GM19193 (cell line): ENCODE results near the gene NMT2.

Experiments
- POLR2A ChIP-seq: IDR thresholded peaks from 4 replicates; pipeline ENCODE4 v1.6.1; 2011; ENCODE audit not compliant: insufficient read depth, insufficient read length; ENCODE audit errors: extremely low read depth

Gene NMT2

DNA sequence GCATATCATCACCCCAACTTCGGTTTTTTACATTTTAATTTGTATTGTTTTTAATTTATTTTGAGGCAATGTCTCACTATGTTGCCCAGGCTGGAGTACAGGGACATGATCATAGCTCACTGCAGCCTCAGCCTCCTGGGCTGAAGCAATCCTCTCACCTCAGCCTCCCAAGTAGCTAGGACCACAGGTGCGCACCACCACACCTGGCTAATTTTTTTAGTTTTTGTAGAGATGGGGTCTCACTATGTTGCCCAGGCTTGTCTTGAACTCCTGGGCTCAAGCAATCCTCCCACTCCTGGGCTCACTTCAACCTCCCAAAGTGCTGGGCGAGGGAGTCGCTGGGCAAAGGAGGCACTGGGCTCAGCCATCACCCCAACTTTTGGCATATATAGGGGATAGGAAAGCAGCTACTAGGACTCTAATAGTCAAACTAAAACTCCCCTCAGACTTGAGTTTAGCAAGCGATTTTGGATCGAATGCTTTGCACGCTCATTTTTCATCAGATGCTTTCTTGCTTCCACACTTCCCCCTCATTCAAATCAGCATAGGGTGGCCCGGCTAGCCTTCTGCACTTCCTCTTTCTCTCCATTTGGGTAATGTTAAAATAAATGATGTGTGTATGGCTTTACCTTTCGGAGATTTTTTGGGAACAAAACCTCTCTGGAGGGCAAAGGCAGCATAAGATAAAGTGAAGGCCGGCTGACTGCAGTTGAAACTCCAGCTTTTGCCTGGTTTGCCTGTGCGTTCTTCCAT, 20.8 kb upstream of the NMT2 start:
- no peak for TF ChIP-seq POLR2A

DNA sequence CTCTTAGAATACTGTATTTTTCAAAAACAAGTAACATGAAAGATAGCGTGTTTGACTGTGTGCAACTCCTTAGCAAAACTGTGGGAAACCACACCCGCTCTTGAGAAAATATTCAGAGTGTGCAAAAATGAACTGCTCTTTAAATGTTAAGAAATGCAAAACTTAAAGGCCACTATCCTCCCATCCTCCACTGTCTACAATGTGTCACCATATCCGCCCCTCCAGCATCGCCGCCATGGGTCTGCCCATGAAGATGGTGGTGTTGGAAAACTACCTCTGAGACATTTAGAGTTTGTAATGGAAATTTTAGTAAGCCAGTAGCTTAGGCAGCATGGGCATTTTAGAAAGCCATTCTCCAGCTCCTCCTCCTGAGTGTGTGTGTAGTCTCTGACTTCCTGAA, 20.1 kb upstream of the NMT2 start:
- TF ChIP-seq POLR2A, result no peak

DNA sequence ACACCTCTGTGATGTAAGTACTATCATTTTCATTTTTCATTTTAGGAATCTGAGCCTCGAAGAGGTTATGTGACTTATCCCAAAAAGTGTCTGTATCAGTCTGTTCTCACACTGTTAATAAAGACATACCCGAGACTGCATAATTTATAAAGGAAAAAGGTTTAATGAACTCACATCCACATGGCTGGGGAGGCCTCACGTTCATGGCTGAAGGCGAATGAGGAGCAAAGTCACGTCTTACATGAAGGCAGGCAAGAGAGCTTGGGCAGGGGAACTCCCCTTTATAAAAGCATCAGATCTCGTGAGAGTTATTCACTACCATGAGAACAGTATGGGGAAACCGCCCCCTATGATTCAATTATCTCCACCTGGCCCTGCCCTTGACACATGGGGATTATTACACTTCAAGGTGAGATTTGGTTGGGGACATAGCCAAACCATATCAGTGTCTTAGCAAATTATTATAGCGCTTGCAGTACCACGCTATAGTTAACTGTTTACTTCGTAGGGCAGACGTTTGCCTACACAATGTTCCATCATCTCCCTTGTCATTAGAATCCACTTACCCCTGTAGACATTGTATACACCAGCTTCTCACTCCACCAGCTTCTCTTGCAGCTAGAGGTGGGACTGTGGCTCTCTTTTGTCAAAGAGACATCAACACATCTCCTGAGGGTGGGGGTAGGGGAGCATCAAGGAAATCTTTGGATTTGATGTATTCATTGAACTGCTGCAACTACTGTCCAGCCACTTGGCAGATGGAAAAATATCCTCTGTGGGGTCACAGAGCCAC, 15.4 kb upstream of the NMT2 start:
- no peak for TF ChIP-seq POLR2A

DNA sequence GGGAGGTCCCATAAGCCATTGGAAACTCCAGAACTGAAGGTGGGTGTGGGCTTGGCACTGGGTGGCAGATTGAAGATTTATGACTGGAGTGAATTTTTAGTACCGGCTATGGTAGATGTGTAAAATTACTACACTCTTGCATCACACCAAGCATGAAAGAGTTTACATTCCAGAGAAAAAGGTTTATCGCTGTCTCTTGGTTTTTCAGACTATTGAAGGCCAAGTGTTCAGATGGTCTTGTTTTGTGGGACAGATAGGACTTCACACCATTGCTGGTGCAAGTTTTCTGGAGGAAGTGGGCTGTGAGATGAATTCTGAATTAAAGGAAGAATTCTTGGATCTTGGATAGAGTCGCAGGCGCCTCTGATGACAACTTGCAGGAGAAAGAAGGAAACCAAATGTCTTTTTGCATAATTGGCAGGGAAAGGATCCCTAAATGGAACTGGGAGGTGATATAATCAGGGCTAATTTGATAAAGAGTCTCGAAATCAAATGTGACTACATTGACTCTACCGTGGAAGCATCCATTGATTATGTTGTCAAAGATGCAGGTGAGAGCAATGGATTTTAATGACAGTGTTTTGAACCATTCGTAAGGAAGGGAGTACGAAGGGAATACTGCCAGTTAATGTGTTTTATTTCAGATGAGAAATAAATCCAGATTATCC, 14.2 kb upstream of the NMT2 start:
- no peak for TF ChIP-seq POLR2A

DNA sequence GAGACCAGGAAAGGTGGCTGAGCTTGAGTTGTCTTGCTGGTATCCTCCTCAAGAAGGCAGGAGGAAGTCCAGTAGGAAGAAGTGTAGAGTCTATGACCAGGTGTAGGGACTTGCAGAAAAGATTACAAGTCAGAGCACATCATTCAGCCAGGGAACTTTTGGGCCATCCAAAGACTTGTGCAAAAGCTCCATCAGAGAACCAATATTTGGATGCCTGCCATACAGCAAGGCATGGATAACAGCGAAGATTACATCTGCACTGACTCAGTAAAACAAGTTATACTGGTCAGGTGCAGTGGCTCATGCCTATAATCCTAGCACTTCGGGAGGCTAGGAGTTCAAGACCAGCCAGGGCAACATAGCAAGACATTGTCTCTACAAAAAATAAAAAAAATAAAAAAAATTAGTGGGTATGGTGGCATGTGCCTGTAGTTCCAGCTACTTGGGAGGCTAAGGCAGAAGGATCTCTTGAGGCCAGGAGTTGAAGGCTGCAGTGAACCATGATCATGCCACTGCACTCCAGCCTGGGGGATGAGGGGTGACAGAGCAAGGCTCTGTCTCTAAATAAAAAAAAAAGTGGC, 13.2 kb upstream of the NMT2 start:
- TF ChIP-seq POLR2A, result no peak

DNA sequence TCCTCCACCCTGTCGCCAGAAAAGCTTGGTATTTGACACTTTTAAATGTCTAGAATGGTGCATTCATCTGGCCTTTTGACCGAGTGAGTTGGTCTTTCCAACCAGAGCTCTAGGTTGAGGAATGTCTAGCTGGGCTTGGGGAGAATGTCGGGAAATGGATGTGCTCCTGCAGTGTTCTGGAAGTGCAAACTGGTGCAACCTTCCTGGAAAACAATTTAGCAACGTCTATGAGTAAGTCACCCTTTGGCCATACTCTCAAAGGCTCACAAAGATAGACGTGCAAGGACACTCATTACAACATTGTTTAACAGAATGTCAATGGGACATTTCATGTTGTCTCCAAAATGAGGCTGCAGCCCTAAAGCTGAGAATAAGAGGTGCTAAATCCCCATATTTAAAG, 12.2 kb upstream of the NMT2 start:
- no peak for TF ChIP-seq POLR2A

DNA sequence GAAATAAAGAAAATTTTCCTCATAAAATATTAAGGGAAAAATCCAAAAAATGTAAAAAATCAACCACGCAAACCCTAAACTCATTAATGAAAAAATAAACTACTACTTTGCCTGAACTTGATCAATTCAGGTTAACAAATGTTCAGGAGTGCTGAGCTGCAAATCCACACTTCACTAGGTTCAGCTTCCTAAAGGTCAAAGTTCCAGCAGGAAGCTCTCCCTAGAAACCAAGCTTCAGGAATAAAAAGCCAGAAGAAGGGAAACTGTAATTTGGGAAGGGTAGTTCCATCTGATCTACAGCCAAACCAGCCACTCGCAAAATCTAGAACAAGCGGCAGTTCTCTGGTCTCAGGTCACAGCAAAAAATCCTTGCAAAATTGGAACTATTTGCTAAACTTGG, 7.8 kb upstream of the NMT2 start:
- no peak for TF ChIP-seq POLR2A

DNA sequence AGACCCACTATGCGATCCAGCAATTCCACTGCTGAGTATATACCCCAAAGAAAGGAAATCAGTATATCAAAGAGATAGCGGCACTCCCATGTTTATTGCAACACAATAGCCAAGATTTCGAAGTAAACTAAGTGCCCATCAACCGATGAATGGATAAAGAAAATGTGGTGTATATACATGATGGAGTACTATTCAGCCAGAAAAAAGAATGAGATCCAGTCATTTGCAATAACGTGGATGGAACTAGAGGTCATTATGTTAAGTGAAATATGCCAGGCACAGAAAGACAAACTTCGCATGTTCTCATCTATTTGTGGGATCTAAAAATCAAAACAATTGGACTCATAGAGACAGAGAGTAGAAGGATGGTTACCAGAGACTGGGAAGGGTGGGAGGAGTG, 7.1 kb upstream of the NMT2 start:
- TF ChIP-seq POLR2A, result no peak

DNA sequence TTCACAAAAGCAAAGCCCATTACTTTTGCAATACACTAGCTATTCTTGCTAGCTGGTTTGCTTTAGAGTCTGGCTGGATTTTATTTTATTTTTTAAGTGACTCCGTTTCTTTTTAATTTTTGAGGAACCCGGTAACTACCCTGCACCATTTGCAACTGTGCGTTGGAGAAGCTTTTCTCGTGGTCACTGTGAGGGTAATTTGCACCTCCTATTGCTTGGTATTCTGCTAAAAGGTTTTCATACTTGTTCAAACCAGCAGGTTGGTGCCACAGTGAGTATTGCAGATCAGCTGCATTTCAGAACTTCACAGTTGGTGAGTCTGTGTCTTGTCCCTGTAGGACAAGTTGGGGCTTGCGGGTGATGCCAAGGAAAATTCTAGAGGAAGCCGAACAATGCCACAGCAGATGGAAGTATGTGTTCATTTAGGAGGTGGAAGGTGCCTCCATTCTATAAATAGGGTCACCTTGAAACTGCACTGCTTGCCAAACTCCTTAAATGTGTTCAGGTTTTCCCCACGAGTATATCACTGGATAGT, 3.9 kb upstream of the NMT2 start:
- TF ChIP-seq POLR2A, result no peak

DNA sequence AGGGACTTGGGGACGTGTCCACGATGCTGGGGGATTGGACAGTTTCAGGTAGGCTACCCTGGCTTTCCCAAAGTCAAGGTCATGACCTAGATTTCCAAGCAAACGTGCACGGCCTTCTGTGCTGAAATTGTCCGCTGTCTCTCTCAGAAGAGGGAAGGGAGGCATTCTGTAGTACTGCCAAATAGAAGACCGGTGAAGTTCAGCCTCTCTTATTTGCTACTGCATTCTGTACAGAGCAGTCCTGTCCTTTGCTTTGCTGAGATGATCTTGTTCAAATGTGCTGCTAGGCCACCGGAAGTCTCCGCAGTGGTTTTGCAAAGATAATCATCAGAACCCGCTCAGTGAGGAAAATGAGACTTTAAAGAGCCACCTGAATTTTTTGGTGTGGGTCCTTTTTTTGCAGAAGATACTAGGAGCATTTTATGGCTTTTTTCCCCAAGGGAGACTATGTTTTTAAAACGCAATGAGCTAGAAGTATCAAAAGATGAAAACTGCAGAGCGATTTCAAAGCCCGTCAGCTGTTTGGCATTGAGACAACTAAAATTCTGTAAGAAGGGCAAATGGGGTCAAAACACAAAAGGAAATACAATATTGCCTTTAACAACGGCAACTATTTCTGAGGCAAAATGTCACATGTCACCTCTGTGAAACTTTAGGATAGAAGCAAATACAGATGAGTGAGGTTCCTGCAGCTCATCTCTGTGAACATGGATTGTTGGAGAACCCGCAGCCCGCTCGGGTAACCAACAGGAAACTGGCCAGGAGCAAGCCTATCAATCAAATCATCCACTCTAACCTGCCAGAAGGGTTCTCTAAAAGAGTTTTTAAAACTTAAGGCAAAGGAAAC, 1.3 kb upstream of the NMT2 start:
- no peak for TF ChIP-seq POLR2A

DNA sequence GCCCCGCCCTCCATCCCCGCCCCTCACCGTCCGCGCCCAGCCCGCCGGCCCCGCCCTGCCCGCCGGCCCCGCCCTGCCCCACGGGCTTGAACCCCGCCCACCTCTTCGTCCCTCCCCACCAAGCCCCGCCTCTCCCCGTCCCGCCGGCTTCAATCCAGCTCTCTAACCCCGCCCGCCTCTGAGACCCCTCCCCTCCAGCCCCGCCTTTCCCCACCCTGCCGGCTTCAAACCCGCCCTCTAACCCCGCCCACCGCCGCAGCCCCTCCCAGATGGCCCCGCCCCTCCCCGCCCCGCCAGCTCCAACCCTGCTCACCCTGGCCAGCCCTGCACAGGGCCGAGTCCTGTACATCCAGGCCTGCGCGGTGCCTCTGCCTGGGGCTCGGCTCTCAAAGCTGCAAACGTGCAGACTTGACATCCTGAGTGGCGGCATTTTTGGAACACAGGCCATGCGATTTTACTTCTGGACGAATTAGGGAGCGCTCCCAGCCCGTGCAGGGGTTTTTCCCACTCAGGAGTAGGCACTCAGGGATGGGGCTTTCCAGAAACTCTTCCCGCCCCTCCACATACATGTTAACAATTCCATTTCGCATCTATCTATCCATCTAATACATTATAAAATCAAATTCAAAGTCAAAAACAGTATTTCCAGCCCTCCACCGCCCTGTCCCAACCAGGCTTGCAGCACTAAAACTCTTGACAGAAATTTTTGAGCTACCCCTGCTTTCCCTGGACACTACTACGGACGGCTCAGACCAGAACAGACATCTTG, 477 bp upstream of the NMT2 start:
- TF ChIP-seq POLR2A, result no peak

DNA sequence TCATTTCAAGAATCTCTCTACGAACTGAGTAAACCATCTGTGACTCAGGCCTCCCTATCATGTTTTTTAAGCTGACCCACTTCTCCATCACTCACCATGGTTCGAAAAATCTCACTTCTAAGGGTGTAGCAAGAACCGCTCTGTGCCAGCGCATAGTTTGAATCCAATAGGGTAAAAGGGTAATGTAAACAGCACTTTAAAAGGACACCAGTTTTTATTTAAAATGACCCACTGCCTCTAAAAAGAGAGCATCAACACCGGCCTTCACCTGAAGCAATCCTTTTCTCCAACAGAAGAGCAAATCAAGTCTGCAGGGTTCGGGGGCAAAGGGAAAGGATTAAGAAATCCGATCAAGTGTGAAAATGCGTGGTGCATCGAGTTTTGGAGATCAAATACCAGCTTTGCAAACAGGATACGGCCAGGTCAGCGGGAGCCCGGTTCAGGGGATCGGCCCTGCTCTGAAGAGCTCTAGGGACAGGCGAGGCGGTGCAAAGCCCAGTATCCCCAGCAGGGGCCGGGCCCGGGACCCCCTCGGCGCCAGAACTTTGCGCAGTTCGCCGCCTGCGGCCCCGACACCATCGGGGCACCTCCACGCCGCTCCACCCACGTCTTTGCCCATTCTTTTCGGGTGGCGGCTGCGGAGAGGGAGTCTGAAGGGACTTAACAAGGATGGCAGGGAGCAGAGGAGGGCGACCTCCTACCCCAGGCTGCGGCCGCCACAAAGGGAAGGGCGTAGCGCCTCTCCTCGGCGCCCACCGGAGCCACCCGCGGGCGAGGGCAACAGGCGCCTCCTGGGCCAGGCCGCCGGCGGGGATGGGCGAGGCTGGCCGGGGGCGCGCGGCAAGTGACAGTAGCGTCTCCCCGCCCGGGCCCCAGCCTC, 842 bp downstream of the NMT2 start:
- TF ChIP-seq POLR2A, result no peak

DNA sequence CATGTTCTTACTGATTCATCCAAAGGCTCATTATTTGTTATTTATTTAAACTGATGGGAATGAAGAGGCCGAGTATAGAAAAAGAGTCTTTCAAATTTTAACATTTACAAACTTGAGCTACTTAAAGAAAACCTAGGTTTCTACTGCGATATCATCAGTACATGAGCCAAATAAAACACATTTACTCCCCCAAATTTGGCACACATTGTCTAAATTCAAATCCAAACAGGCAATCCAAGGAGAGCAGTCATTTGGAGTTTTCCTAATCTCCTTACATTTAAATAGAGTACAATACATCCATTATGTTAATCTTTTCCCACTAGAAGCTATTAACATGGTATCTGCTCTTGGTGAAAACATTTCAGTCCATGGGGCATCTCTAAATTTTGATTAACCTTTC, 2.2 kb downstream of the NMT2 start:
- TF ChIP-seq POLR2A, result no peak

DNA sequence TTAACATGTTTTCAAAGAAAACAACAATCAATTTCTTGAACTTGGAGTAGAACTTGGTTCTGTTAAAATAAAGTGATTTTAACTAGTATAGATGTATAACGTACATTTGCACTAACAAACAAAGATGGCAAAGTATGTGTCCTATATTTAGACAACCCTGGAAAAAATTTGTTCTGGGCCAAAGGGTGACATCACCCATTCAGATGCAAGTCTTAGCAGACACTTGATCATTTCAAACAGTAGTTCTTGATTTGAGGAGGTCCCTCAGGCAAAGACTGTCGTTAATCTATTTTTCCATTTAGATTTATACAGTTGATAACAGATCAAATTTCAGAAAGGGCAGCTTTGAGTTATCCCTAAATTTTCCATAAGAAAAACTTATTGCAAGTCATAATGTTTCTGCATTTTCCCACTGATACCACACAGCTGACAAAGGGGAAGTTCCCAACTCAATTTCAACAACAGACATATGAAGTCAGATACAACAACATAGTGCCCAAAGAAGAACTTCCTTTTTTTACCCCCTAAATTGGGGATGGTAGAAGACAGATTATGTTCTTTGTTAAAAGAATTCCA, 5.2 kb downstream of the NMT2 start:
- TF ChIP-seq POLR2A, result no peak
